ENCODE results near the gene DACT1.

GRCh38 chr14:58640959-58641358, 3.2 kb downstream of the DACT1 start:
- TF ChIP-seq POLR2AphosphoS5 (IDR thresholded peaks at IDR 0.05; ENCODE audit: low read depth, low read length) (no peak), POLR2A (IDR thresholded peaks at IDR 0.05; ENCODE audit: low read depth, low read length) (no peak), PAX5 (IDR thresholded peaks at IDR 0.05; ENCODE audit: insufficient read depth, low read length, severe bottlenecking) (no peak)
